Skeletal muscle satellite cell (primary cell): ENCODE data around the gene MYT1.

ENCODE experiments used
- H3K27me3 ChIP-seq: 2 replicates; pipeline ENCODE4 v1.7.0; 2013; ENCODE audit warnings: low read length; ENCODE audit not compliant: control insufficient read depth, insufficient read depth
- H3K36me3 ChIP-seq: 2 replicates; pipeline ENCODE4 v1.7.0; 2013; ENCODE audit warnings: mild to moderate bottlenecking, control low read depth, low read length; ENCODE audit not compliant: insufficient read depth
- H3K4me1 ChIP-seq: 2 replicates; pipeline ENCODE4 v1.7.0; 2013; ENCODE audit warnings: low read length; ENCODE audit not compliant: control insufficient read depth, insufficient read depth
- H3K4me2 ChIP-seq: 2 replicates; pipeline ENCODE4 v1.7.0; 2013; ENCODE audit warnings: mild to moderate bottlenecking, low read length
- H3K4me3 ChIP-seq: 2 replicates; pipeline ENCODE4 v1.7.0; 2013; ENCODE audit warnings: low read length
- H3K9ac ChIP-seq: 2 replicates; pipeline ENCODE4 v1.7.0; 2013; ENCODE audit warnings: mild to moderate bottlenecking, low read depth, low read length, moderate library complexity
- H3K9me3 ChIP-seq: replicated peaks from 2 replicates; pipeline ENCODE4 v1.7.0; 2013; ENCODE audit warnings: mild to moderate bottlenecking, control low read depth, low read length

The MYT1 gene

GRCh38 chr20:64149809-64150560, 14.3 kb upstream of the MYT1 start:
- Histone ChIP-seq H3K9me3 (peaks cover 4% of the 10 kb centered on the region), H3K9ac (no peak overlapping the region), H3K4me2 (no peak overlapping the region), H3K4me3 (no peak overlapping the region), H3K27me3 (peaks cover 16% of the 10 kb centered on the region), H3K36me3 (no peaks in the 10 kb centered on the region), H3K4me1 (no peaks in the 10 kb centered on the region)

GRCh38 chr20:64150756-64151632, 13.3 kb upstream of the MYT1 start:
- Histone ChIP-seq H3K9me3 (no peaks in the 10 kb centered on the region), H3K4me2 (no peak overlapping the region), H3K9ac (no peak overlapping the region), H3K36me3 (no peaks in the 10 kb centered on the region), H3K4me1 (no peaks in the 10 kb centered on the region), H3K4me3 (no peak overlapping the region), H3K27me3 (peaks cover 21% of the 10 kb centered on the region)

- Histone ChIP-seq H3K27me3 (peaks cover 24% of the 10 kb centered on the region), H3K9me3 (no peaks in the 10 kb centered on the region), H3K4me2 (no peak overlapping the region), H3K4me3 (no peak overlapping the region), H3K36me3 (no peaks in the 10 kb centered on the region), H3K9ac (no peak overlapping the region), H3K4me1 (no peaks in the 10 kb centered on the region)
These were observed 12.4 kb upstream of the MYT1 start for GRCh38 chr20:64151633-64152530.

- no peak overlapping the region for H3K4me3 ChIP-seq
- no peaks in the 10 kb centered on the region for H3K36me3 ChIP-seq
- H3K4me2 ChIP-seq = no peak overlapping the region
- H3K4me1 ChIP-seq = no peaks in the 10 kb centered on the region
- H3K27me3 ChIP-seq = peaks cover 24% of the 10 kb centered on the region
- no peak overlapping the region for H3K9ac ChIP-seq
- no peaks in the 10 kb centered on the region for H3K9me3 ChIP-seq
These were observed 11.3 kb upstream of the MYT1 start for GRCh38 chr20:64152906-64153305.

- H3K9me3 ChIP-seq = no peaks in the 10 kb centered on the region
- H3K4me1 ChIP-seq = no peaks in the 10 kb centered on the region
- no peak overlapping the region for H3K9ac ChIP-seq
- no peak overlapping the region for H3K4me3 ChIP-seq
- H3K4me2 ChIP-seq = no peak overlapping the region
- peaks cover 24% of the 10 kb centered on the region for H3K27me3 ChIP-seq
- no peaks in the 10 kb centered on the region for H3K36me3 ChIP-seq
These were observed 10.8 kb upstream of the MYT1 start for GRCh38 chr20:64153410-64153809.

- H3K9me3 ChIP-seq = no peaks in the 10 kb centered on the region
- no peak overlapping the region for H3K4me2 ChIP-seq
- no peaks in the 10 kb centered on the region for H3K36me3 ChIP-seq
- no peak overlapping the region for H3K4me3 ChIP-seq
- H3K9ac ChIP-seq = no peak overlapping the region
- H3K4me1 ChIP-seq = no peaks in the 10 kb centered on the region
- H3K27me3 ChIP-seq = peaks cover 24% of the 10 kb centered on the region
These were observed 10.2 kb upstream of the MYT1 start for GRCh38 chr20:64153861-64154589.

GRCh38 chr20:64154590-64155257, 9.5 kb upstream of the MYT1 start:
- no peak overlapping the region for H3K4me3 ChIP-seq
- H3K9me3 ChIP-seq = no peaks in the 10 kb centered on the region
- H3K9ac ChIP-seq = no peak overlapping the region
- no peak overlapping the region for H3K4me2 ChIP-seq
- peaks cover 30% of the 10 kb centered on the region for H3K27me3 ChIP-seq
- H3K36me3 ChIP-seq = no peaks in the 10 kb centered on the region
- no peaks in the 10 kb centered on the region for H3K4me1 ChIP-seq

GRCh38 chr20:64155258-64156135, 8.8 kb upstream of the MYT1 start:
- Histone ChIP-seq H3K4me1 (no peaks in the 10 kb centered on the region), H3K27me3 (peaks cover 38% of the 10 kb centered on the region), H3K9ac (no peak overlapping the region), H3K9me3 (no peaks in the 10 kb centered on the region), H3K4me3 (no peak overlapping the region), H3K4me2 (no peak overlapping the region), H3K36me3 (no peaks in the 10 kb centered on the region)

- Histone ChIP-seq H3K36me3 (no peaks in the 10 kb centered on the region), H3K4me2 (no peak overlapping the region), H3K4me1 (no peaks in the 10 kb centered on the region), H3K4me3 (no peak overlapping the region), H3K9me3 (no peaks in the 10 kb centered on the region), H3K27me3 (peaks cover 46% of the 10 kb centered on the region), H3K9ac (no peak overlapping the region)
These were observed 7.9 kb upstream of the MYT1 start for GRCh38 chr20:64156136-64156885.
